Activated gamma-delta T cell (primary cell): ENCODE data around the gene ESRRB.

Source experiments
- DNase-seq: peaks from one replicate; lab custom pipeline; 2025; lab: John Stamatoyannopoulos, UW

ESRRB gene

DNA sequence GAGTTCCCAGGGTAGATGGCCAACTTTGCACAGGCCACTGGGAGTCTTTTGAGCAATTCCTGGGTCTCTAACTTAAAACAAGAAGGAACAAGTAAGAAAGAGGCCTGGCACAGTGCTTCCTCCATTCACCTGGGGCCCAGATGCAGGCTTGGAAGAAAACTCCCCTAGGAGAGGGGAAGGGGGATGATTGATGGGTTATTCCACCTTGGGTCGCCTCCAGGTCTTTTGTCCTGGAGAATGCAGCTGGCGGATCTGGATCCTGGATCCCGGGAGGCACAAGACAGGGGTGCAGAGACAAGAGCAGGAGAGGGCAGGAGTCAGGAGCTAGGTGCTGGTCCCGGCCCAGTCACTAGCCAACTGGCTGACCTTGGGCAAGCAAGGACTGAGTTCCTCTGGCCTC, 74.5 kb downstream of the ESRRB start:
- DNase-seq = no peak

DNA sequence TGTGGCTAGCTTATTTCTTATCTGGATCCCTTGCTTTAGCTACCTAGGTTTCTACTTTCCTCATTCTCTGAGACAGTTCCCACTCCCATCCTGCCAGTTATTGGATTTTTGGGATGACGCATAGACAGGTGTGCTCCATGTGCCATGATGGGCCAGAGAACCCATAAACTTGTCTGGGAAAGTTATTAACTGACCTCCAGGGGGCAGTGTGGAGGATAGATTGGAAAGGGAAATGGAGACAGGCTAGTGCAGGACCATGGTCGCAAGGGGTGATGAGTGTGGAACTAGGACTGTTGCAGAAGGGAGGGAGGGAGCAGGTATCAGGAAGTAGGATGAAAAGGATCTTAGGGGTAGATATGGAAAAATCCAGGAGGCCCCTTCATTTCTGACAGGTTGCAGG, 80.3 kb downstream of the ESRRB start:
- no peak for DNase-seq

DNA sequence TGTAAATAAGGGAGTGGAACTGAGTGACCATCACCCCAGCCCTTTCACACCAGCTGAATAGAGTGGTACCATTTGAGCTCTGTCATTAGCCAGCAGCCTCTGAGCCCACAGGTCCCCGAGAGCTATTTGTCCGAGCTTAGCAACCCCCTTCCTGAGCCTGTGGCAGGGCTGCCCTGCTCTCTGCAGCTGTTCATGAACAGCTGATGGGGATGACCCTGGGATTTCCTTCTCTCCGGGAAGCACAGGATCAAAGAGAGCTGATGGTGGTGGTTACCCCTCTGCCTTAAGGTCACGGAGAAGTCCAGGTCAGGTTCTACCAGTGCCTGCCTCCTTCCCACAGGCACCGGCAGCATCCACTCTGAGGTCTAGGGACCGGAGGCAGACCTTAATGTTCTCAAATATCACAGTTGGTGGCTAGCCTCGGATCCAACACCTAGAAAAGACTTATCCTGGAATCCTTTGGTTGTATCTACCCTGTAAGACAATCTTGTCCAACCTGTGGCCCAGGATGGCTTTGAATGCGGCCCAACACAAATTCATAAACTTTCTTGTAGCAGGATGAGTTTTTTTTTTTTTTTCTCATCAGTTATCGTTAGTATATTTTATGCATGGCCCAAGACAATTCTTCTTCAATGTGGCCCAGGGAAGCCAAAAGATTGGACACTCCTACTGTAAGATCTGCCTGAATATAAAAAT, 81.1 kb downstream of the ESRRB start:
- no peak for DNase-seq

- no peak for DNase-seq
Observed at GRCh38 chr14:76457841-76458240, 81.9 kb downstream of the ESRRB start.

- DNase-seq = no peak
Observed at GRCh38 chr14:76461886-76462285, 85.9 kb downstream of the ESRRB start.

GRCh38 chr14:76462330-76462729, 86.4 kb downstream of the ESRRB start:
- DNase-seq = no peak

GRCh38 chr14:76463105-76463504, 87.2 kb downstream of the ESRRB start:
- no peak for DNase-seq

- no peak for DNase-seq
Observed at GRCh38 chr14:76464856-76465255, 88.9 kb downstream of the ESRRB start.

- no peak for DNase-seq
Observed at GRCh38 chr14:76465664-76466063, 89.7 kb downstream of the ESRRB start.

GRCh38 chr14:76467711-76468155, 91.8 kb downstream of the ESRRB start:
- DNase-seq = no peak

GRCh38 chr14:76472199-76472723, 96.3 kb downstream of the ESRRB start:
- no peak for DNase-seq

- DNase-seq = no peak
Observed at GRCh38 chr14:76473481-76474263, 97.7 kb downstream of the ESRRB start.

- no peak for DNase-seq
Observed at GRCh38 chr14:76480426-76480825, 104.5 kb downstream of the ESRRB start.

DNA sequence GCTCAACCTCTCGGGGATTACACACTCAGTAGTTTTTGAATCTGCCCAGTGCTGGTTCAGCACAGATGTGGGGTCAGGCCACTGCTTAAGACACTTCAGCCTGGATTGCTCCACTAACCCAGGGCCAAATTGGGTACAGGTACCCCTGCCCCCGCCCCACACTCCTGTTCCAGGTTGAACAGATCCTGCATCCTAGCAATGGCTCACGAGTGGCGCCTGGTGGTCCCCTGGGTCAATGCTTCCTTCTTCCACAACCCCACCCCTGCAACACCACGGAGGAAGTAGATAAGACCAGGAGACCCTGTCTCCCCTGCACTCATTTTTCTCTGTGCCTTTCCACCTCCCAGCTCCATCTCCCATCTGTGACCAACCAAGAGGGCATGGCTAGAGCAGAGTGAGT, 108.4 kb downstream of the ESRRB start:
- DNase-seq = no peak

DNA sequence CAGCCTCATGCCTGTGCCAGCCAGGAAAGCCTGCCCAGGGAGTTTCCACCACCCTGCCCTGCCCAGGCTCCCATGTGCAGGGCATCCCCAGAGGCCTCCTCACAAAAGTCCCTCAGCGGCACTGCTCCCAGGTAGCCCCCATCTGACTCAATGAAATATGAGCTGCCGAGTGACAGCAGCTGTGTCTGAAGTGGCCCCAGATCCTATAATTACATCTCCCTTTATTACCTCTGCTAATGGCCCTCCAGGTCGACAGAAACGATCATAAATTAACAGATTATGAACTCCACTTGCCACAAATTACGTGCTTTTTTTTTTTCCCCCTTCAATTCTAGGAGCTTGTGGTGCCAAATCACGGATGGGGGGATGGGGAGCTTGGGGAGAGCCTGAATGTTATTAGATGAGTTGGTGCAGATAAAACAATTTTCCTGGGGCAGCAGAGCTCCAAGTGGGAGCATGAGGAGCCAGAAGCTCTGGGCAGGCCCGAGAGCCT, 110.4 kb downstream of the ESRRB start:
- no peak for DNase-seq

- no peak for DNase-seq
Observed at GRCh38 chr14:76488551-76488950, 112.6 kb downstream of the ESRRB start.

DNA sequence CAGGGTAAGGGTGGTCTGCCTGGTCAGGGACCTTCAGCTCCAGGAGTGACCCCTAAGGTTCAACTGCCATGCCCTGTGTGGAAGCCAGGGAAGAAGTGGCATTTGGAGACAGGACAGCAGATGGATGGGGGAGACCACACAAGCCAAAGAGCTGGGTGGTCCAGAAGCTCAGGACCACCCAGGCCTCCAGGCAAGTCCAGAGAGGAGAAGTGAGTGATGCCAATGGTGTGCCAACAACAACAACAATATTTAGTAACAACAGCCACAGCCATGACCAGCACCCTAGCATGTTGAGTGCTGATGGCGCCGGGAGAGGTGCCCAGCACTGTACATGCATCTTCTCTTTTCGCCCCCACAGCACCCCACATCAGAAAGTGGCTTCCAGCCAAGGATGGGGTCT, 113.7 kb downstream of the ESRRB start:
- no peak for DNase-seq

- no peak for DNase-seq
Observed at GRCh38 chr14:76490111-76490510, 114.2 kb downstream of the ESRRB start.

DNA sequence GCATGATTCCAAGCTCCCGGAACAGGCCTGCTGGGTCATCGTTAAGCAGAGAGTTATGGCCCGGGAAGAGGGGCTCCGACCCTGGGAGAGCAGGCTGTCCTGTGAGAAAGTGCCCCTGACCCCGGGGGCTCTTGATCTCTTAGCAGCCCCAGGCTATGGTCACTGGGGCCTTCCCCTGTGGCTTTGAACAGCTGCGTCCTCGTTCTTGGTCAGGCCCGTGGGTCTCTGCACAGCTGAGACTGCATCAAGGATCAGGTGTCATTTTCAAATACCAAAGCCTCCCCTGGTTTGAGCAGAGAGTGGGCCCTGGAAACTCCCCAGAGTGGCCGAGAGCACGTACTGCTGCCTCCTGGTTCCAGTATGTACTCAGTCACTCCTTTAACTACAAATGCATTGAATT, 114.8 kb downstream of the ESRRB start:
- no peak for DNase-seq

GRCh38 chr14:76491172-76491930, 115.4 kb downstream of the ESRRB start:
- DNase-seq = no peak

DNA sequence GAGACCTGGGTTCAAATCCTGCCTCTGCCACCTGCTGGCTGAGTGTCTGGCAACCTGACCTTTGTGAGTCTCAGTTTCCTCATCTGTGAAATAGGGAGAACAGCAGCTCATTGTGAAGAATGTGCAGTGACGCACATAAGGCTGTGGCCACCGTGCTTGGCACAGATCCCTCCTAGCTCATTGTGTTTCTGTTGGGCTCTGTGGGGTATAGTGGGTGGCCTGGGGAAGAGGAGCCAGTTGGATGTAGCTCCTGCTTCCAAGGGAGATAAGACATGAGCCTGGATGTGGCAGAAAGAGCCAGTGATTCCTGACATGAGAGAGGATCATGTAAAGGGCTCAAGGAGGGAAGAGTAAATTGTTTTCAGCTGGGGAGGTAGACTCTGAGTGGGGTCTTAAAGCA, 120.0 kb downstream of the ESRRB start:
- no peak for DNase-seq

DNA sequence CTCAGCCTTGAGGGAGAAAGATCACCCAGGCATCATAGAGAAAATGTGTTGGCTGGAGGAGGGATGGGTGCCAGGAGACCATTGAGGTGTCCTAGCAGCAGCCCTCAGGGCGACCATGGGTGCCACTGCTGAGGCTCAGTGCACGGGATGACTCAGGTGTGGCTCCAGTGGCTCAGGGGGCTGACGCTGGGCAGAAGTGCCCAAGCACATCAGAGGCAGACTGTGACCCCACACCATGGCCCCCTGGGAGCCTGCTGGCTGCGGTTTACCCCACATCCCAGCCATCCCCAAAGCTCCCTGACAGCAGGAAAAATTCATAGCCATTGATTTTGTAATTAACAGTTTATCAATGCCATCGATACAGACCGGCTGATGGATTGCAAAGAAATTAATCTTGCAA, 120.7 kb downstream of the ESRRB start:
- DNase-seq = no peak
